Myocyte (in vitro differentiated cells): Measurements from ENCODE around the gene CISD3. TPM values are rescaled to one million over a fixed set of nuclear protein-coding genes. Genes with fewer than 3 reads are reported as not detected.
A peak's percentile ranks its signal among the peaks of the same experiment; 100 is the strongest.

Experiments used
- DNase-seq: peaks from one replicate; pipeline ENCODE4 v3.0.0-alpha.2; 2012; ENCODE audit warnings: low read depth
- total RNA-seq: library from RNA; depleted of rRNA; stranded (reverse); fragments of >200 nt; gene quantifications from 2 replicates; pipeline ENCODE4 v1.2.3, GENCODE V29; 2014

Gene CISD3
- total RNA-seq, 1 donor from 2014 or later: 6.2 TPM

GRCh38 chr17:38742411-38743308 lies 12.5 kb downstream of the CISD3 start:
- DNase-seq: peak; percentile 75

GRCh38 chr17:38743556-38744171 lies 13.5 kb downstream of the CISD3 start:
- no peak for DNase-seq

GRCh38 chr17:38745545-38745944 lies 15.4 kb downstream of the CISD3 start:
- DNase-seq: no peak

- DNase-seq: no peak
These were observed 16.1 kb downstream of the CISD3 start for GRCh38 chr17:38746004-38746848.

- no peak for DNase-seq
These were observed 16.8 kb downstream of the CISD3 start for GRCh38 chr17:38746849-38747462.

- peak; percentile 31 for DNase-seq
These were observed 17.5 kb downstream of the CISD3 start for GRCh38 chr17:38747463-38748148.

GRCh38 chr17:38748149-38748891 lies 18.2 kb downstream of the CISD3 start, which contains the start of gene PCGF2:
Gene PCGF2 (minus strand): TSS chr17:38748336. CDS start chr17:38740402, 7,934 bp downstream.
- DNase-seq: peak; percentile 84

GRCh38 chr17:38748892-38749222 lies 18.7 kb downstream of the CISD3 start:
- no peak for DNase-seq

GRCh38 chr17:38749223-38750043 lies 19.3 kb downstream of the CISD3 start:
- peak; percentile 78 for DNase-seq

GRCh38 chr17:38750044-38750311 lies 19.8 kb downstream of the CISD3 start:
- no peak for DNase-seq

GRCh38 chr17:38750312-38751121 lies 20.4 kb downstream of the CISD3 start:
- no peak for DNase-seq

- no peak for DNase-seq
These were observed 21.1 kb downstream of the CISD3 start for GRCh38 chr17:38751144-38751807.

- peak; percentile 82 for DNase-seq
These were observed 21.7 kb downstream of the CISD3 start for GRCh38 chr17:38751808-38752307.

- peak; percentile 100 for DNase-seq
These were observed 22.3 kb downstream of the CISD3 start, which contains the start of gene PSMB3 for GRCh38 chr17:38752308-38753070. Gene PSMB3 (plus strand): TSS chr17:38752741. CDS start chr17:38752827, 86 bp downstream.

- DNase-seq: no peak
These were observed 22.9 kb downstream of the CISD3 start for GRCh38 chr17:38753071-38753506.

GRCh38 chr17:38761612-38762011 lies 31.5 kb downstream of the CISD3 start:
- peak; percentile 70 for DNase-seq

- DNase-seq: peak; percentile 60
These were observed 32.1 kb downstream of the CISD3 start for GRCh38 chr17:38762231-38762630.
